ENCODE results near the gene RASL11B. TPM values are rescaled to one million over a fixed set of nuclear protein-coding genes. Genes with fewer than 3 reads are reported as not detected.

Gene RASL11B
- total RNA-seq = 1 to 10 TPM in 2 of 3 donors, not detected in 1; 3.1 to 4.9 TPM

- peak within 1 kb of the TSS; percentile 57 to 81 for H3K27ac ChIP-seq
- intact Hi-C loops (cut with DNase I; ENCODE audit: low total_unique reads) = no loop called here
- no peaks in the 10 kb centered on the region for H3K36me3 ChIP-seq
- no peaks in the 10 kb centered on the region for H3K27me3 ChIP-seq
- peak within 1 kb of the TSS; percentile 56 to 90 (median 74) for H3K4me3 ChIP-seq
- DNase-seq (ENCODE audit: low spot score in 2 of 2) = peak; percentile 68 to 71
- peaks cover 0 to 4% of the 10 kb centered on the region in 2 donors for H3K4me1 ChIP-seq
- H3K9me3 ChIP-seq = peaks cover 0 to 4% of the 10 kb centered on the region in 2 donors
- TF ChIP-seq POLR2A (IDR thresholded peaks at IDR 0.05) (no peak), CTCF (IDR thresholded peaks at IDR 0.05) (peak in 1 of 3 donors; percentile 39)
Observed at GRCh38 chr4:52861879-52862616, at the start of gene RASL11B. TSS of gene RASL11B (plus strand) at chr4:52862317. CDS start at chr4:52862508, 191 bp downstream.

- no peak overlapping the region for H3K27ac ChIP-seq
- no peak for TF ChIP-seq CTCF (IDR thresholded peaks at IDR 0.05)
- no peak for TF ChIP-seq POLR2AphosphoS5 (IDR thresholded peaks at IDR 0.05)
- no peak for TF ChIP-seq POLR2A (IDR thresholded peaks at IDR 0.05)
- no peaks in the 10 kb centered on the region for H3K36me3 ChIP-seq
- intact Hi-C loops (cut with DNase I; ENCODE audit: low total_unique reads) = no loop called here
- H3K4me3 ChIP-seq = no peak overlapping the region
- H3K27me3 ChIP-seq = no peaks in the 10 kb centered on the region
- DNase-seq (ENCODE audit: low spot score in 2 of 2) = no peak
- no peaks in the 10 kb centered on the region for H3K4me1 ChIP-seq
- H3K9me3 ChIP-seq = no peaks in the 10 kb centered on the region
Observed at GRCh38 chr4:52813546-52813945, 48.6 kb upstream of the RASL11B start.

- intact Hi-C loops (cut with DNase I; ENCODE audit: low total_unique reads) = no loop called here
- H3K27ac ChIP-seq = peak overlapping the region; percentile 56 to 86
Observed at GRCh38 chr4:52822583-52822971, 39.5 kb upstream of the RASL11B start.

GRCh38 chr4:52822972-52823701 is 39.0 kb upstream of the RASL11B start:
- no peak for TF ChIP-seq CTCF (IDR thresholded peaks at IDR 0.05)
- TF ChIP-seq POLR2A (IDR thresholded peaks at IDR 0.05) = no peak
- no peak for TF ChIP-seq POLR2AphosphoS5 (IDR thresholded peaks at IDR 0.05)
- H3K4me1 ChIP-seq = no peaks in the 10 kb centered on the region
- no peak overlapping the region for H3K4me3 ChIP-seq
- peak overlapping the region; percentile 56 to 86 for H3K27ac ChIP-seq
- intact Hi-C loops (cut with DNase I; ENCODE audit: low total_unique reads) = no loop called here
- H3K27me3 ChIP-seq = no peaks in the 10 kb centered on the region
- DNase-seq (ENCODE audit: low spot score in 2 of 2) = no peak
- no peaks in the 10 kb centered on the region for H3K36me3 ChIP-seq
- no peaks in the 10 kb centered on the region for H3K9me3 ChIP-seq

More at GRCh38 chr4:52822583-52822971, 39.5 kb upstream of the RASL11B start:
- Histone ChIP-seq H3K4me1 (no peaks in the 10 kb centered on the region), H3K27me3 (no peaks in the 10 kb centered on the region), H3K36me3 (no peaks in the 10 kb centered on the region), H3K4me3 (no peak overlapping the region), H3K9me3 (no peaks in the 10 kb centered on the region)
- TF ChIP-seq POLR2A (IDR thresholded peaks at IDR 0.05) = no peak
- no peak for TF ChIP-seq POLR2AphosphoS5 (IDR thresholded peaks at IDR 0.05)
- no peak for TF ChIP-seq CTCF (IDR thresholded peaks at IDR 0.05)
- DNase-seq (ENCODE audit: low spot score in 2 of 2) = no peak

- no peaks in the 10 kb centered on the region for H3K4me1 ChIP-seq
- H3K27ac ChIP-seq = peak overlapping the region; percentile 56 to 86
- no peaks in the 10 kb centered on the region for H3K27me3 ChIP-seq
- TF ChIP-seq CTCF (IDR thresholded peaks at IDR 0.05) (no peak), POLR2A (IDR thresholded peaks at IDR 0.05) (no peak), POLR2AphosphoS5 (IDR thresholded peaks at IDR 0.05) (no peak)
- H3K4me3 ChIP-seq = no peak overlapping the region
- no peaks in the 10 kb centered on the region for H3K36me3 ChIP-seq
- no peak for DNase-seq (ENCODE audit: low spot score in 2 of 2)
- no peaks in the 10 kb centered on the region for H3K9me3 ChIP-seq
- intact Hi-C loops (cut with DNase I; ENCODE audit: low total_unique reads) = no loop called here
Observed at GRCh38 chr4:52823702-52824092, 38.4 kb upstream of the RASL11B start.

All from breast epithelium (tissue), 4 donors.